ENCODE results near the gene NRG2.

Gene NRG2

GRCh38 chr5:139828207-139828895, 214.7 kb downstream of the NRG2 start:
- Histone ChIP-seq H4K20me1 (ENCODE audit: control insufficient read depth, insufficient read depth, low read depth, low read length) (no peaks in the 10 kb centered on the region), H3K27me3 (ENCODE audit: control insufficient read depth, low read length) (peaks cover 19% of the 10 kb centered on the region)
- TF ChIP-seq CTCF (IDR thresholded peaks at IDR 0.05; ENCODE audit: low read depth, low read length, poor library complexity, severe bottlenecking) = no peak
- no peak for TF ChIP-seq EZH2phosphoT487 (IDR thresholded peaks at IDR 0.05; ENCODE audit: borderline replicate concordance, low read length)

GRCh38 chr5:139825690-139826089, 217.4 kb downstream of the NRG2 start:
- H3K9me3 ChIP-seq (ENCODE audit: control insufficient read depth, insufficient read depth, low read length) = no peaks in the 10 kb centered on the region
- H3F3A ChIP-seq (ENCODE audit: control insufficient read depth, insufficient read depth) = no peaks in the 10 kb centered on the region
- no peaks in the 10 kb centered on the region for H3K4me1 ChIP-seq (ENCODE audit: control insufficient read depth, low read length)
- no peak overlapping the region for H3K4me3 ChIP-seq (ENCODE audit: low read length)
- no peaks in the 10 kb centered on the region for H3K9me2 ChIP-seq (replicated peaks; ENCODE audit: control insufficient read depth, low read length)
- H3K27me3 ChIP-seq (ENCODE audit: control insufficient read depth, low read length) = peaks cover 5% of the 10 kb centered on the region; the same call in 1 of the 2 replicates
- TF ChIP-seq EZH2phosphoT487 (IDR thresholded peaks at IDR 0.05; ENCODE audit: borderline replicate concordance, low read length) (no peak), CTCF (IDR thresholded peaks at IDR 0.05; ENCODE audit: low read depth, low read length, poor library complexity, severe bottlenecking) (no peak)
- no peak overlapping the region for H3K27ac ChIP-seq (ENCODE audit: low read depth, low read length)
- H4K20me1 ChIP-seq (ENCODE audit: control insufficient read depth, insufficient read depth, low read depth, low read length) = no peaks in the 10 kb centered on the region
- H3K79me2 ChIP-seq (ENCODE audit: control insufficient read depth, low read length) = no peaks in the 10 kb centered on the region
- H3K36me3 ChIP-seq (ENCODE audit: control insufficient read depth, low read length) = no peaks in the 10 kb centered on the region
- H3K4me2 ChIP-seq (ENCODE audit: low read length) = no peak overlapping the region

More at GRCh38 chr5:139828207-139828895, 214.7 kb downstream of the NRG2 start:
- H3K79me2 ChIP-seq (ENCODE audit: control insufficient read depth, low read length) = no peaks in the 10 kb centered on the region
- no peaks in the 10 kb centered on the region for H3K4me1 ChIP-seq (ENCODE audit: control insufficient read depth, low read length)
- H3K27ac ChIP-seq (ENCODE audit: low read depth, low read length) = no peak overlapping the region
- H3K9me3 ChIP-seq (ENCODE audit: control insufficient read depth, insufficient read depth, low read length) = no peaks in the 10 kb centered on the region
- H3K9me2 ChIP-seq (replicated peaks; ENCODE audit: control insufficient read depth, low read length) = no peaks in the 10 kb centered on the region
- H3K4me3 ChIP-seq (ENCODE audit: low read length) = no peak overlapping the region
- H3K36me3 ChIP-seq (ENCODE audit: control insufficient read depth, low read length) = no peaks in the 10 kb centered on the region
- H3K4me2 ChIP-seq (ENCODE audit: low read length) = no peak overlapping the region
- H3F3A ChIP-seq (ENCODE audit: control insufficient read depth, insufficient read depth) = no peaks in the 10 kb centered on the region

GRCh38 chr5:139823757-139824355, 219.2 kb downstream of the NRG2 start:
- Histone ChIP-seq H3K4me3 (ENCODE audit: low read length) (no peak overlapping the region), H3F3A (ENCODE audit: control insufficient read depth, insufficient read depth) (no peaks in the 10 kb centered on the region), H3K9me3 (ENCODE audit: control insufficient read depth, insufficient read depth, low read length) (no peaks in the 10 kb centered on the region), H3K27me3 (ENCODE audit: control insufficient read depth, low read length) (peaks cover 5% of the 10 kb centered on the region; the same call in 1 of the 2 replicates), H3K4me1 (ENCODE audit: control insufficient read depth, low read length) (no peaks in the 10 kb centered on the region), H3K4me2 (ENCODE audit: low read length) (no peak overlapping the region), H3K36me3 (ENCODE audit: control insufficient read depth, low read length) (no peaks in the 10 kb centered on the region), H3K79me2 (ENCODE audit: control insufficient read depth, low read length) (no peaks in the 10 kb centered on the region), H4K20me1 (ENCODE audit: control insufficient read depth, insufficient read depth, low read depth, low read length) (no peaks in the 10 kb centered on the region), H3K9me2 (replicated peaks; ENCODE audit: control insufficient read depth, low read length) (no peaks in the 10 kb centered on the region), H3K27ac (ENCODE audit: low read depth, low read length) (no peak overlapping the region)
- no peak for TF ChIP-seq EZH2phosphoT487 (IDR thresholded peaks at IDR 0.05; ENCODE audit: borderline replicate concordance, low read length)
- TF ChIP-seq CTCF (IDR thresholded peaks at IDR 0.05; ENCODE audit: low read depth, low read length, poor library complexity, severe bottlenecking) = no peak
